ENCODE data around the gene FAM168A. TPM values are rescaled to one million over a fixed set of nuclear protein-coding genes. Genes with fewer than 3 reads are reported as not detected.

The FAM168A gene
- total RNA-seq, 1 donor from 2014 or later, result 50.8 TPM

DNA sequence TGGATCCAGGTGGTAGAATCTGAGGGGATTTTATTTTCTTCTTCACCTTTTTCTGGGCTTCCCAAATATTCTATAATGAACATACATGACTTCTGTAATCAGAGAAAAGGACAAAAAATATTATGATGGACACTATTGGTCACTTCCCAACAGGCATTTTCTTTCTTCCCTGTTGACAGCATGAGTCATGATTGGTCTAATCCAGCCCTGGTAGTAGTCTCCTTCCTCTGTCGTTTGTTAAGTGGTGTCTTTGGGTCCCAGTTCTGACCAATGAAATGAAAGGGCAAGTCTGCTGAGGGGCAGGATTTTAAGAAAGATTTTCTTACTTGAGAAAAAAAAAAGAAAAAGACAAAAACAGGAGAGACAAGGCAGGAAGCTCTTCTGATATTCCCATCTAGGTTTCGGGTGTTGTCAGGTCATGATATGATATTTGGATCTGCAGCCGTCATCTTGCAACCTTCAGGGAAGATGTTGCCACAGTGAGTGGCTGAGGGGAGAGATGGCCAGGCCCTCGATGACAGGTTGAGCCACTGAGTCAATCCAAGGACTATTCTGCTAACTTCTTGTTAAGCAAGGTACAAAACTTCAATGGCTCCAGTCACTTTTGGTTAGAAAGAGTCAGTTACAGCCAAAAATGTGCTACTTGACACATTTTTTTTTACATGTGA is 25.1 kb upstream of the FAM168A start:
- Mint-ChIP-seq H3K9me3 (ENCODE audit: low read depth) (no peaks in the 10 kb centered on the region), H3K36me3 (ENCODE audit: insufficient read depth) (no peaks in the 10 kb centered on the region), H3K4me3 (ENCODE audit: low read depth) (no peak overlapping the region), H3K27ac (no peak overlapping the region), H3K27me3 (peaks cover 24% of the 10 kb centered on the region), H3K4me1 (ENCODE audit: low read depth) (no peaks in the 10 kb centered on the region)
- TF ChIP-seq, protein P1, sequence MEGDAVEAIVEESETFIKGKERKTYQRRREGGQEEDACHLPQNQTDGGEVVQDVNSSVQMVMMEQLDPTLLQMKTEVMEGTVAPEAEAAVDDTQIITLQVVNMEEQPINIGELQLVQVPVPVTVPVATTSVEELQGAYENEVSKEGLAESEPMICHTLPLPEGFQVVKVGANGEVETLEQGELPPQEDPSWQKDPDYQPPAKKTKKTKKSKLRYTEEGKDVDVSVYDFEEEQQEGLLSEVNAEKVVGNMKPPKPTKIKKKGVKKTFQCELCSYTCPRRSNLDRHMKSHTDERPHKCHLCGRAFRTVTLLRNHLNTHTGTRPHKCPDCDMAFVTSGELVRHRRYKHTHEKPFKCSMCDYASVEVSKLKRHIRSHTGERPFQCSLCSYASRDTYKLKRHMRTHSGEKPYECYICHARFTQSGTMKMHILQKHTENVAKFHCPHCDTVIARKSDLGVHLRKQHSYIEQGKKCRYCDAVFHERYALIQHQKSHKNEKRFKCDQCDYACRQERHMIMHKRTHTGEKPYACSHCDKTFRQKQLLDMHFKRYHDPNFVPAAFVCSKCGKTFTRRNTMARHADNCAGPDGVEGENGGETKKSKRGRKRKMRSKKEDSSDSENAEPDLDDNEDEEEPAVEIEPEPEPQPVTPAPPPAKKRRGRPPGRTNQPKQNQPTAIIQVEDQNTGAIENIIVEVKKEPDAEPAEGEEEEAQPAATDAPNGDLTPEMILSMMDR (IDR thresholded peaks at IDR 0.05; ENCODE audit: unreplicated experiment), result no peak
- no peak for DNase-seq (ENCODE audit: low spot score, unreplicated experiment)

- Mint-ChIP-seq H3K9me3 (ENCODE audit: low read depth) (peaks cover 4% of the 10 kb centered on the region), H3K36me3 (ENCODE audit: insufficient read depth) (no peaks in the 10 kb centered on the region), H3K4me3 (ENCODE audit: low read depth) (no peak overlapping the region), H3K4me1 (ENCODE audit: low read depth) (no peaks in the 10 kb centered on the region), H3K27me3 (no peaks in the 10 kb centered on the region), H3K27ac (no peak overlapping the region)
- TF ChIP-seq, protein P1 (IDR thresholded peaks at IDR 0.05; ENCODE audit: unreplicated experiment), result no peak
- DNase-seq (ENCODE audit: low spot score, unreplicated experiment), result no peak
These were observed 16.7 kb upstream of the FAM168A start for GRCh38 chr11:73614591-73614990.

DNA sequence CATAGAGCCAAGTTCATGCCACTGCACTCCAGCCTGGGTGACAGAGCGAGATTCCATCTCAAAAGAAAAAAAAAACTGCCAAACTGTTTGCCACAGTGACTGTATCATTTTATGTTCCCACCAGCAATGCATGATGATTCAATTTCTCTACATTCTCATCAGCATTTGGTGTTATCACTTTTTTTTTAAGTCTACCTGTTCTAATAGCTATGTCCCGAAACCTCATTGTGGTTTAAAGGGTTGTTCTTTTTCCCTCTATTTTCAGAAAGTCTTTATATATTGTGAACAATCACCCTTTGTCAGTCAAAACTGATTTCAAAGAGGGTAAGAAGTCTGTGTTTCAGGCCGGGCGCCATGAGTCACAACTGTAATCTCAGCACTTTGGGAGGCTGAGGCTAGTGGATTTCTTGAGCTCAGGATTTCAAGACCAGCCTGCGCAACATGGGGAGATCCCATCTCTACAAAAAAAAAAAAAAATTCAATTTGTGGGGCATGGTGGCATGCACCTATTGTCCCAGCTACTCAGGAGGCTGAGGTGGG is 14.8 kb upstream of the FAM168A start:
- H3K27me3 Mint-ChIP-seq, result peaks cover 7% of the 10 kb centered on the region
- peaks cover 4% of the 10 kb centered on the region for H3K9me3 Mint-ChIP-seq (ENCODE audit: low read depth)
- no peaks in the 10 kb centered on the region for H3K36me3 Mint-ChIP-seq (ENCODE audit: insufficient read depth)
- TF ChIP-seq, protein P1 (IDR thresholded peaks at IDR 0.05; ENCODE audit: unreplicated experiment), result no peak
- no peak overlapping the region for H3K4me3 Mint-ChIP-seq (ENCODE audit: low read depth)
- H3K27ac Mint-ChIP-seq, result no peak overlapping the region
- DNase-seq (ENCODE audit: low spot score, unreplicated experiment), result no peak
- H3K4me1 Mint-ChIP-seq (ENCODE audit: low read depth), result no peaks in the 10 kb centered on the region

GRCh38 chr11:73598719-73599379 is 937 bp upstream of the FAM168A start:
- TF ChIP-seq, protein P1 (IDR thresholded peaks at IDR 0.05; ENCODE audit: unreplicated experiment), result no peak
- H3K36me3 Mint-ChIP-seq (ENCODE audit: insufficient read depth), result no peaks in the 10 kb centered on the region
- no peaks in the 10 kb centered on the region for H3K9me3 Mint-ChIP-seq (ENCODE audit: low read depth)
- no peaks in the 10 kb centered on the region for H3K27me3 Mint-ChIP-seq
- no peak for DNase-seq (ENCODE audit: low spot score, unreplicated experiment)
- peak overlapping the region; percentile 86 for H3K4me3 Mint-ChIP-seq (ENCODE audit: low read depth)
- peak overlapping the region; percentile 92 for H3K27ac Mint-ChIP-seq
- peaks cover 23% of the 10 kb centered on the region for H3K4me1 Mint-ChIP-seq (ENCODE audit: low read depth)

DNA sequence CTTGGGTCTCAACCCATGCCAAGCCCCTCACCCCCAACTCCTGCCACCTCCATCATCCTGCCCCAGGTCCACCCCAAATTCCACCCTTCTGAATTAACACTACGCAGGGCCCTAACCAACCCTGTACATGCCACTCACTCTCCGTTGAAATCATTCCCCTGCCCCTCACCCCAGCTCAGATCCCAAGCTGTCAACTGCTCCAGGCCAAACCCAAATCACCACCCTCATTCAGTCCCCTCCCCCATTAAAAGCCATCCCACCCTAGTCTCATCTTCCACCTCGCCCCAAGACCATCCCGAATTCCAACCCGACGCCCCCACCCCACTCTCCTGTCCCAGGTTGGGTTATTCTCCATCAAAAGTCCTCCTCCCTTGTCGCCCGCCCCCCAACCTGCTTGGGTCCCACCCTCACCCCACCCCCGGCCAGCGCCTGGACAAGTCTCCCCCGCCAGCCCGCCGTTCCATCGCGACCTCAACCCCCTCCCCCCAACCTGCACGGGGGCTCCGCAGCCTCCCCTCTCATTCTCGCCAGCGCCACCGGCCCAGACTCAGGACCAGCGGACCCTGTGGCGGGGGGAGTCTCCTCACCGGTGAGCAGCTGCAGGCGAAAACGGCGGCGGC is 466 bp downstream of the FAM168A start:
- peak overlapping the region; percentile 86 for H3K4me3 Mint-ChIP-seq (ENCODE audit: low read depth)
- H3K36me3 Mint-ChIP-seq (ENCODE audit: insufficient read depth), result no peaks in the 10 kb centered on the region
- no peak for DNase-seq (ENCODE audit: low spot score, unreplicated experiment)
- H3K27ac Mint-ChIP-seq, result peak overlapping the region; percentile 79
- no peaks in the 10 kb centered on the region for H3K27me3 Mint-ChIP-seq
- H3K4me1 Mint-ChIP-seq (ENCODE audit: low read depth), result peaks cover 20% of the 10 kb centered on the region
- no peaks in the 10 kb centered on the region for H3K9me3 Mint-ChIP-seq (ENCODE audit: low read depth)
- TF ChIP-seq, protein P1 (IDR thresholded peaks at IDR 0.05; ENCODE audit: unreplicated experiment), result no peak
